Ammon's horn (tissue), 1 donor: Measurements from ENCODE around the gene BICDL2.

Experiments used
- DNase-seq: peaks from one replicate; pipeline ENCODE4 v3.0.0-alpha.2; 2016; ENCODE audit warnings: low spot score

BICDL2 gene

DNA sequence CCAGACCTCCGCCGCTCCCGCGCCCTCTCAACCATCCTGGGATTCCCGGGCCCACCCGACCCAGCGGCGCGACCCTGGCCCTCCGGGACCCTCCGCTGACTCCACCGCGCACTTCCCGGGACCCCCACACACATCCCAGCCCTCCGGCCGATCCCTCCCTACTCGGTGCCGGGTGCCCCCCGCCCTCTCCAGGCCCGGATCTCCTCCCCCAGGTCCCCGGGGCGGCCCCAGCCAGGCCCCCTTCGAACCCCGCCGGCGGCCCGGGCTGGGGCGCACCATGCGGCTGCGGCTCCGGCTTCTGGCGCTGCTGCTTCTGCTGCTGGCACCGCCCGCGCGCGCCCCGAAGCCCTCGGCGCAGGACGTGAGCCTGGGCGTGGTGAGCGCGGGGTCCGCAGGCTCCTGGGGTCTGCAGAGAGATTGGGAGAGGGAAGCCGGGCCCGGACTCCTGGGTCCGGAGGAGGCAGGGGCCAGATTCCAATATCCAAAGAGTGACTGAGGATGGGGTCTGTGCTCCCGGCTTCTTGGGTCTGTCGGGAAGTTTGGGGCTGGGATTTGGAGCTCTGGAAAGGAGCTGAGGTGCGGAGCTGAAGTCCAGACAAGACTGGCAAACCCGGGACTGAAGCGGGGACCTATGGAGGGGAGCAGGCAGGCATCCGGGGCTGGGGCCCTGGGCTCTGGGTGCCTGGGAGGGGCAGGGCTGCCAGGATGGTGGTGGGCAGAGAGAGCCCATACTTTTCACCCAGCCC is 10.1 kb upstream of the BICDL2 start:
- no peak for DNase-seq

- DNase-seq: no peak
Observed at GRCh38 chr16:3045758-3046640, 9.3 kb upstream of the BICDL2 start, which contains the start of gene MMP25. Gene MMP25, plus strand, starts transcription at chr16:3046561. Its CDS starts 357 bp downstream, at chr16:3046918.

- no peak for DNase-seq
Observed at GRCh38 chr16:3044708-3045107, 8.0 kb upstream of the BICDL2 start.

GRCh38 chr16:3042376-3042775 is 5.6 kb upstream of the BICDL2 start:
- DNase-seq: no peak

DNA sequence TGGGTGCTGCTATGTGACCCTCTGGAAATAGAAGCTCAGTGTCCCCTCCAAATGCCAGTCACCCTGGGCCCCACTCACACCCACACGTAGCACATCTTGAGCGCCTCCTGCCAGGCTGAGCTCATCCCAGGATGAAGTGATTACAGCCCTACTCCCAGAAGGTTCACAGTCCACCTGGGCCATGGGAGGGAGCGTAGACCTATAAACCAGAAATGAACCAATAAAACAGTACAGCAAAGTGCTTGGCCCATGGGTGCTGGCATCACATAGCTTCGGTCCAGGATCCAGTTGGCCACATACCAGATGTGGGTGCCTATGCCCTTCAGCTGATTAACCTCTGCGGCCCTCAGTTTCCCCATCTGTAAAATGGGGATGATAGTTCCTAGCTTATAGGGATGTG is 2.2 kb upstream of the BICDL2 start:
- no peak for DNase-seq

- no peak for DNase-seq
Observed at GRCh38 chr16:3038256-3038655, 1.5 kb upstream of the BICDL2 start.

DNA sequence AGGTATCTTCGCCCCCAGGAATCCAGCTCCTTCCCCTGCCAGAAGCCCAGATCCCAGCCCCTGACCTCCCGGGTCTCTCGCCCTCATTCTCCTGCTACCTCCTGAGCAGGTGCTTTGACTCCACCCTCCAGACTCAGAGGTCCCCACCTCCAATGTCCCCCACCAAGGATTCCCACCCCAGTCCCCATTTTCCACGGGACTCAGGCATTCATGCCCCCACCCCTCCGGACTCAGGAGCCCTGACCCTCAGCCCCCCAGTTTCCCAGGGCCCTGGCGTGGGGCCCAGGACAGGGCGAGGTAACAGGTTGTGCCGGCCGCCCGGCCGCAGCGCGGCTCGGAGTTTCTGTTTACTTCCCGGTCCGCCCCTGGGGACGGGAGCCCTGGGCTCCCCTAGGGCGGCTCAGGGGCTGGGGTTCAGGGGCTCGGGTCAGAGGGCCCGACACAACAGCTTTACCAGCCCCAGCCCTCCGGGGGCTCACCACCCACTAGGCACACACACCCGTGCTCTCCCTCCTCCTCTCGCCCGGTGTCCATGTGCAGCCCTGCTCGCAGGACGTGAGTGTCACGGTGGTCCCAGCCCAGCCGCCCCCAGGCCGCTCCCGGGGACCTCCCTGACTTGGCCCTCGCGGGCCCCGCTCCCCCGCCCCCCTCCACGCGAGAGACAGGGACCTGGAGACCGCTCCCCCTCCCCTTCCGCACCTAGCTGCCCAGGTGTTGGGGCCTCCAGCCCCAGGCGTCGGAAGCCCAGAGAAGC is 595 bp downstream of the BICDL2 start:
- no peak for DNase-seq

- DNase-seq: no peak
Observed at GRCh38 chr16:3035289-3035971, 1.3 kb downstream of the BICDL2 start.

GRCh38 chr16:3032624-3033023 is 4.1 kb downstream of the BICDL2 start:
- DNase-seq: no peak

DNA sequence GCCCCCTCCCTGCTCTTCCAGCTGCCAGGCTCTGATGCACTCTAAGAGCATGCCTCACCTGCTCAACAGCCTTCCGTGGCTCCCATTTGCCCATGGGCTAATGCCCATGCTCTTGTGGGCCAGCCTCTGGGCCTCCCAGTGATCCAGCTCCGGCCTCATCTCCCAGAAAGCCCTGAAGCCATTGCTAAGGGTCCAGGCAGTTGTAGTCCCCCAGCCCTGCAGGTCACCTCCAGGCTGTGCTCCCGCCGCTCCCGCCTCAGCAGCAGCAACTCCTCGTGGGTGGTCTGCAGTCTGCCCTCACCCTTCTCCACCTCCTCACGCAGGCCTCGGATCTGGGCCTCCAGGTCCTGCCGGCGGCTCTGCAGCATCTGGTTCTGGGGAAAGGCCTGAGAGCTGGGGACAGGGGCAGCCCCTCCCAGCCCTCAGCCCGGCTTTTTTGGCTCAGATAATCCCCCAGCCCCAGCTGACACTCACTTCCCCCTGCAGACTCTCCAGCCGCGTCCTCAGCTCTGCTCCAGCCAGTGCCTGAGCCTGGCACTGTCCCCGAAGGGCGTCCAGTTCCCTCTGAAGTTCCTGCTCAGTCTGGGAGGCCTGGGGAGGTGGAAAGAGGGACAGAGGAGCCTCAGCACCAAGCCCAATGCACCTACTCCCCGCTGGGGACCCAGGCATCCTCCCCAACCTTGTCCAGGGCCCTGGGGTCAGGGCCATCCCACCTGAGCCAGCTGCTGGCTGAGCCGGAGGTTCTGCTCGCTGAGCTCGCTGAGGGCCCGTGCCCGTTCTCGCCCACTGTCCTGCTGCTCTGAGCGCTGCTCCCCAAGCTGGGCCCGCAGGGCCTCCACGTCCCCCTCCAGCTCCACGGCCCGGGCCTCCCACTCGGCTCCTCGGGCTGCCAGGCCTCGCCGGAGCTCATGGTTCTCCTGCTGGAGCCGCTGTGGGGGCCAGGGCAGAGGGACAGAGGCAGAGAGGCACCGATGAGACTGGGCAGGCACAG is 6.2 kb downstream of the BICDL2 start:
- no peak for DNase-seq

DNA sequence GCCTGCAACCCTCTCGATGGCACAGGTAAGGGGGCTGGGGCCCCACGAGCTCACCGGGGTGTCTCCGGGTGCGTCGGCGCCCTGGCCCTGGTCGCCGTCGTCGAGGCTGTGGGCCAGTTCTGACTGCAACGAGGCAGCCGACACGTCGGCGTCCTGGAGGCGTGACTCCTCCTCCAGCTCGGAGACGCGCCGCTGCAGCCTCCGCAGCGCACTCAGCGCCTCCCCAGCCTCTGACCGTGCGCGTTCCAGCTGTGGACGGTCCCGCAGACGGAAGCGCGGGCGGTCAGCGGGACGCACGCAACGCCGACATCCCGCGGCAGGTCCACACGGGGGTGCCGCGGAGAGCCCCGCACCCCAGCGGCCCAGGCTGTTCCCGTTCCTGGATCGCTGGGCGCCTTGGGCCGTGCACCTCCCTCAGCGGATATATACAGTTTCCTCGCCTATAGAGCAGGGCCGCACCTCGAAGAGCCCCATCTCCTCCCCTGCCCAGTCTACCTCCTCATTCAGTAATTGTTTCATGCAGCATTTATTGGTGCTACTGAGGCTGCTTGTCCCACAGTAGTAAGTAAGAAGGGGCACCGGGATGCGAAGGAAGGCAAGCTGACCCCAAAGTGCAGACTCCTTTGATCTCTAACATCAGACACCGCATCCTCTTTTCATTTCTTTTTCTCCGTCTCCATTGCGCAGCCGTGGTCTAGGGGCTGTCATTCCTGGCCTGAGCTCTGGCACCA is 7.1 kb downstream of the BICDL2 start:
- DNase-seq: no peak

- DNase-seq: no peak
Observed at GRCh38 chr16:3028716-3029319, 7.9 kb downstream of the BICDL2 start.

- DNase-seq: peak; percentile 78
Observed at GRCh38 chr16:3027983-3028715, 8.6 kb downstream of the BICDL2 start.

DNA sequence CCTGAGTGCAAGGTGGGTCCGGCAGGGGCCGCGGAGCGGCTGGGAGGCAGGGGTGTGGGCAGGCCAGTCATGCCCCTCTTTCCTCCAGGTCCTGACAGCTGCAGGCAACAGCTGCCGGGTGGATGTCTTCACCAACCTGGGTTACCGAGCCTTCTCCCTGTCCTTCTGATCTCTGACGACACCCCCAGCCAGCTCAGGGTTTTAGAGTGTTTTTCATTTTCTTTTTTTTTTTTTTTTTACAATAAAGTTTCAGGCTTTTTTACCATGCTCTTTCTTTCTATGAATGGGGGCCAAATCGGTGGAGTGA is 9.3 kb downstream of the BICDL2 start:
- no peak for DNase-seq

DNA sequence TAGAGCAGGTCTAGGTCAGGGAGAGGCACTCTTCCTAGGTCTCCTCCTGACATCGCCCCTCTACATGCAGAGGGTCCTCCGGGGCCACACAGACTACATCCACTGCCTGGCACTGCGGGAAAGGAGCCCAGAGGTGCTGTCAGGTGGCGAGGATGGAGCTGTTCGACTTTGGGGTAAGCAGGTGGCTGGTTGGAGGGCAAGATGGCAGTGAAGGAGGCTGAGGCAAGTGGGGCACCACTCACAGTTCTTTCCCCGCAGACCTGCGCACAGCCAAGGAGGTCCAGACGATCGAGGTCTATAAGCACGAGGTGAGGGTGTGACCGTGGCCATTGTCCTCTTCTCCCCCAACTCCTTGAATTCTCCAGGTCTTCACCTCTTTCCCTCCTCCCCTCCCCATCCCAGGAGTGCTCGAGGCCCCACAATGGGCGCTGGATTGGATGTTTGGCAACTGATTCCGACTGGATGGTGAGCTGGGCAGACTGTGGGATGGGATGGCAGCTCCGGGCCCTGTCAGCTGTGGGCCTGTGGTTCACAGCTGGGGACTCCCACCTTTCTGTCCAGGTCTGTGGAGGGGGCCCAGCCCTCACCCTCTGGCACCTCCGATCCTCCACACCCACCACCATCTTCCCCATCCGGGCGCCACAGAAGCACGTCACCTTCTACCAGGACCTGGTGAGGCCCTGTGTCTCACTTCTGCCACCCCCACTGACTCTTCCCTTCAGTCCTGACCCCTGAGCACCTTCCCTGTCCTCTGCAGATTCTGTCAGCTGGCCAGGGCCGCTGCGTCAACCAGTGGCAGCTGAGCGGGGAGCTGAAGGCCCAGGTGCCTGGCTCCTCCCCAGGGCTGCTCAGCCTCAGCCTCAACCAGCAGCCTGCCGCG is 9.9 kb downstream of the BICDL2 start:
- no peak for DNase-seq

- no peak for DNase-seq
Observed at GRCh38 chr16:3026003-3026378, 10.8 kb downstream of the BICDL2 start.

- DNase-seq: no peak
Observed at GRCh38 chr16:3025032-3026002, 11.4 kb downstream of the BICDL2 start.
